Endothelial cell of umbilical vein (primary cell): Measurements from ENCODE around the gene FAM81A. TPM values are rescaled to one million over a fixed set of nuclear protein-coding genes. Genes with fewer than 3 reads are reported as not detected.

Experiments
- BruUV-seq: library from RNA; stranded (reverse); fragments of 400-500 nt; replicated peaks from 2 replicates; lab custom pipeline; 2021; lab: Mats Ljungman, UMichigan
- CTCF ChIA-PET: fragments of 300-600, 350-600 bp; sonication (Branson Sonifier 250); formaldehyde crosslinking; loops from one replicate; lab custom pipeline; 2021; ENCODE audit warnings: antibody characterized with exemption, inconsistent platforms; lab: Charles Lee
- POLR2A ChIA-PET: fragments of 300-600, 350-600 bp; sonication (Branson Sonifier 250); formaldehyde crosslinking; loops from one replicate; lab custom pipeline; 2021; ENCODE audit warnings: antibody characterized with exemption, inconsistent platforms; lab: Charles Lee
- DNase-seq: peaks from one replicate; pipeline ENCODE4 v3.0.0-alpha.2; 2011; ENCODE audit warnings: low read depth, low spot score
- FAIRE-seq: peaks from 2 replicates; lab custom pipeline; 2011; peaks lifted over from hg19 to GRCh38; lab: Jason Lieb, UNC
- H2AFZ ChIP-seq: 2 replicates; pipeline ENCODE4 v1.6.0; 2012; ENCODE audit warnings: low read depth, low read length, control low read depth, inconsistent platforms
- H3K27ac ChIP-seq: 2 replicates; pipeline ENCODE4 v1.5.1; 2011; ENCODE audit warnings: low read depth, mild to moderate bottlenecking, control low read depth, low read length, moderate library complexity; ENCODE audit not compliant: insufficient read depth
- H3K27me3 ChIP-seq, 2 experiments: 2 replicates each; pipeline versions ENCODE4 v1.6.0 to v1.6.1; 2011; ENCODE audit warnings: low read length in 2 of 2, mixed read lengths in 1 of 2; ENCODE audit not compliant: control insufficient read depth in 2 of 2, insufficient read depth in 2 of 2
- H3K36me3 ChIP-seq, 2 experiments: 2 replicates in 1 of 2; 3 replicates in 1 of 2; pipeline ENCODE4 v1.5.1; 2011; ENCODE audit warnings: low read length in 2 of 2, mild to moderate bottlenecking in 1 of 2, moderate library complexity in 1 of 2; ENCODE audit not compliant: control insufficient read depth in 2 of 2, insufficient read depth in 2 of 2; ENCODE audit errors: extremely low read depth in 1 of 2
- H3K4me1 ChIP-seq: 3 replicates; pipeline ENCODE4 v1.5.1; 2011; ENCODE audit warnings: mild to moderate bottlenecking, low read length; ENCODE audit not compliant: control insufficient read depth, insufficient read depth; ENCODE audit errors: extremely low read depth
- H3K4me2 ChIP-seq: 2 replicates; pipeline ENCODE4 v1.6.1; 2011; ENCODE audit warnings: low read length, control low read depth, mixed read lengths; ENCODE audit not compliant: insufficient read depth
- H3K4me3 ChIP-seq, 3 experiments: fragments of 200-600 bp in 1 of 3; sonication (generic), shearing (Covaris generic) in 1 of 3; replicated peaks in 1 of 3; 2 replicates each; pipeline ENCODE4 v1.5.1; 2011 to 2016; ENCODE audit warnings: control low read depth in 3 of 3, low read length in 3 of 3, mild to moderate bottlenecking in 2 of 3, inconsistent platforms in 1 of 3, low read depth in 1 of 3, moderate library complexity in 1 of 3; ENCODE audit not compliant: insufficient read depth in 1 of 3
- H3K79me2 ChIP-seq: 2 replicates; pipeline ENCODE4 v1.6.0; 2012; ENCODE audit warnings: low read length, inconsistent platforms; ENCODE audit not compliant: control insufficient read depth, insufficient read depth
- H3K9ac ChIP-seq: replicated peaks from 2 replicates; pipeline ENCODE3; 2011; ENCODE audit warnings: low read length, control low read depth; ENCODE audit not compliant: insufficient read depth; ENCODE audit errors: extremely low read depth
- H3K9me1 ChIP-seq: replicated peaks from 3 replicates; pipeline ENCODE4 v1.6.0; 2011; ENCODE audit warnings: mild to moderate bottlenecking, low read length; ENCODE audit not compliant: control insufficient read depth, insufficient read depth; ENCODE audit errors: extremely low read depth
- H3K9me3 ChIP-seq: replicated peaks from 2 replicates; pipeline ENCODE4 v1.5.1; 2012; ENCODE audit warnings: low read length, inconsistent platforms; ENCODE audit not compliant: control insufficient read depth, insufficient read depth
- H4K20me1 ChIP-seq: replicated peaks from 2 replicates; pipeline ENCODE3; 2011; ENCODE audit warnings: mild to moderate bottlenecking, low read length; ENCODE audit not compliant: control insufficient read depth, insufficient read depth; ENCODE audit errors: extremely low read depth
- FOS ChIP-seq: IDR thresholded peaks from 2 replicates; pipeline ENCODE4 v1.6.1; 2011; ENCODE audit warnings: mild to moderate bottlenecking, low read length, moderate library complexity, borderline replicate concordance; ENCODE audit not compliant: insufficient read depth
- GATA2 ChIP-seq: IDR thresholded peaks from 2 replicates; pipeline ENCODE4 v1.7.0; 2011; ENCODE audit warnings: low read depth, mild to moderate bottlenecking, moderate library complexity, mixed read lengths, low read length; ENCODE audit not compliant: insufficient read length, insufficient read depth
- dilution Hi-C: fragments of 300-500 bp; cut with MboI; formaldehyde crosslinking; loops from one replicate; pipeline ENCODE4 v1.15.0; 2019; ENCODE audit warnings: low sequenced_read_pairs; ENCODE audit not compliant: extremely low pct_ligation_motif_present
- intact Hi-C: fragments of 100-400 bp; cut with micrococcal nuclease; formaldehyde crosslinking; loops from one replicate; pipeline ENCODE4 v1.10.0; 2022
- polyA plus RNA-seq, 4 experiments: library from polyadenylated mRNA; depleted of rRNA in 3 of 4; stranded (reverse) in 3 of 4; unstranded in 1 of 4; fragments of >200 nt; gene quantifications; 2 replicates each; pipeline versions ENCODE4 v1.2.1 to v1.2.3, GENCODE V29; 2011 to 2012; ENCODE audit warnings: missing spikeins in 1 of 4
- total RNA-seq: library from RNA; stranded (reverse); gene quantifications from 2 replicates; pipeline ENCODE4 v1.2.3, GENCODE V29; 2021

The FAM81A gene
- total and polyA plus RNA-seq, 2 donors (not counting 3 experiments of a cell fraction or from before 2014, with no cell fraction given) = 0.28 to 1.2 TPM

DNA sequence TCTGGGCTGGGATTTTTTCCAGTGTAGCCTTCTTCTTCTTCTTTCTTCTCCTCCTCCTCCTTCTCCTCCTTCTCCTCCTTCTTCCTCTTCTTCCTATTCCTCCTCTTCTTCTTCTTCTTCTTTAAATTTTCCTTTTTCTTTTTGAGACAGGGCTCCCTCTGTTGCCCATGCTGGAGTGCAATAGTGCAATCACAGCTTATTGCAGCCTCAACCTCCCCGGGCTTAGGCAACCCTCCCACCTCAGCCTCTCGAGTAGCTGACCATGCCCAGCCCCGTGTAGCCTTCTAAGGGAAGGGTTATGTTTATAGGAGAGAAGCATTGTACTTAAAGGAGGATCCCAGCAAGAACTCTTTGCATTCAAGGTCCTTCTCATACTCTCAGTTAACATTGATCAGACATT is 41.3 kb upstream of the FAM81A start:
- Histone ChIP-seq H3K4me1 (no peaks in the 10 kb centered on the region), H2AFZ (no peak overlapping the region), H3K79me2 (no peaks in the 10 kb centered on the region), H3K9me3 (no peaks in the 10 kb centered on the region), H3K4me3 (no peak overlapping the region), H3K36me3 (no peaks in the 10 kb centered on the region), H3K4me2 (no peak overlapping the region), H3K9ac (no peak overlapping the region), H3K9me1 (no peaks in the 10 kb centered on the region), H3K27me3 (peaks cover 11 to 12% of the 10 kb centered on the region in 2 experiments), H4K20me1 (no peaks in the 10 kb centered on the region), H3K27ac (no peak overlapping the region)
- no peak for DNase-seq
- TF ChIP-seq GATA2 (no peak), FOS (no peak)
- no TSS peak for BruUV-seq
- dilution Hi-C loops (no loop called here), intact Hi-C loops (no loop called here)
- ChIA-PET CTCF (interaction anchor here (1.4 to 1.6 kb wide), 2 partner anchors 10 to 16 kb away, joined by 3 read pairs; no protein-coding TSS in a partner anchor), POLR2A (no interaction called here)
- no peak for FAIRE-seq

DNA sequence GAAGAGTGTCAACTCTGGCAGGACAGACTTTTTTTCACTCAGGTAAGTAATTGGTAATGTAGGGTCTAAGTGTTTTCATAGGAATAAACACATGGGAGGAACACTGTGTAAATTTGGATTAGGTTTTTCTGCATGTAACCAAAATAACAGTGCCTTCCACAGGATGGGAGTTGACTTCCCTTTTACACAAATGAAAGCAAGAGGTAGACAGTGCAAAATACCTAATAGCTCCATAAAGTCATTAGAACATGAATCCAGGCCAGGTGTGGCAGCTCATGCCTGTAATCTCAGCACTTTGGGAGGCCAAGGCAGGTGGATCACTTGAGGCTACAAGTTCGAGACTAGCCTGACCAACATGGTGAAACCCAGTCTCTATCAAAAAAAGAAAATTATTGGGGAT is 39.8 kb upstream of the FAM81A start:
- Histone ChIP-seq H3K36me3 (no peaks in the 10 kb centered on the region), H3K4me2 (no peak overlapping the region), H3K9ac (no peak overlapping the region), H3K27me3 (peaks cover 11 to 12% of the 10 kb centered on the region in 2 experiments), H3K9me3 (no peaks in the 10 kb centered on the region), H2AFZ (no peak overlapping the region), H4K20me1 (no peaks in the 10 kb centered on the region), H3K4me3 (no peak overlapping the region), H3K79me2 (no peaks in the 10 kb centered on the region), H3K27ac (no peak overlapping the region), H3K4me1 (no peaks in the 10 kb centered on the region), H3K9me1 (no peaks in the 10 kb centered on the region)
- TF ChIP-seq FOS = no peak
- ChIA-PET CTCF (interaction anchor here (1.2 kb wide), 1 partner anchor 12 kb away, joined by 3 read pairs; no protein-coding TSS in a partner anchor), POLR2A (interaction anchor here (0.5 to 0.7 kb wide), 2 partner anchors 23 to 353 kb away, joined by 3 to 7 read pairs; no protein-coding TSS in a partner anchor)
- BruUV-seq = no TSS peak
- intact Hi-C loops = no loop called here
- FAIRE-seq (no peak), DNase-seq (no peak)
- dilution Hi-C loops = no loop called here
